PFSK-1 (cell line): ENCODE data around the gene BANF2.

Source experiments
- POLR2AphosphoS5 ChIP-seq: IDR thresholded peaks from 2 replicates; pipeline ENCODE4 v1.6.1; 2012; ENCODE audit warnings: low read depth, mild to moderate bottlenecking, control low read depth, low read length, moderate library complexity
- TAF1 ChIP-seq: IDR thresholded peaks from 2 replicates; pipeline ENCODE4 v1.6.1; 2012; ENCODE audit warnings: low read length, control low read depth, borderline replicate concordance; ENCODE audit not compliant: insufficient read depth
- TF ChIP-seq, protein P1 (sequence below), 2 experiments: IDR thresholded peaks; 2 replicates each; pipeline versions ENCODE4 v1.6.1 to v1.8.0; 2011 to 2012; ENCODE audit warnings: low read depth in 2 of 2, low read length in 2 of 2, control low read depth in 1 of 2, inconsistent platforms in 1 of 2, mild to moderate bottlenecking in 1 of 2, moderate library complexity in 1 of 2; ENCODE audit not compliant: insufficient read depth in 1 of 2

DNA sequence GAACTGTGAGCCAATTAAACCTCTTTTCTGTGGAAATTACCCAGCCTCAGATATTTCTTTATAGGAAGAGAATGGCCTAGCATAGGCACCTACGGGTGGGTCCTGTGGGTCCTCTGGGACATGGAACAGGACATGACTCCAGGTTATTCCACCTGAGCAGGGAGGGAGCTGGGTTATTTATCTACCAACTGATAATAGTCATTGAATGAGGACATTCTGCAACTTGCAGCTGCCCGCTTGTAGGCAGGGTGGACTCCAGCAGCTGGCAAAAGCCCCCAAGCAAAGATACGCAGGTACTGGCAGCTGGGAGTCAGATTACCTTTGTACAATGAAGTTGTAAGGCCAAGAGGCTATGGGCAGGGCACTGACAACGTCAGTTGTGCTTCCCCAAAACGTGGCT is 1.4 kb upstream of the BANF2 start:
- TF ChIP-seq POLR2AphosphoS5 (no peak), TAF1 (no peak)
- TF ChIP-seq, protein P1, sequence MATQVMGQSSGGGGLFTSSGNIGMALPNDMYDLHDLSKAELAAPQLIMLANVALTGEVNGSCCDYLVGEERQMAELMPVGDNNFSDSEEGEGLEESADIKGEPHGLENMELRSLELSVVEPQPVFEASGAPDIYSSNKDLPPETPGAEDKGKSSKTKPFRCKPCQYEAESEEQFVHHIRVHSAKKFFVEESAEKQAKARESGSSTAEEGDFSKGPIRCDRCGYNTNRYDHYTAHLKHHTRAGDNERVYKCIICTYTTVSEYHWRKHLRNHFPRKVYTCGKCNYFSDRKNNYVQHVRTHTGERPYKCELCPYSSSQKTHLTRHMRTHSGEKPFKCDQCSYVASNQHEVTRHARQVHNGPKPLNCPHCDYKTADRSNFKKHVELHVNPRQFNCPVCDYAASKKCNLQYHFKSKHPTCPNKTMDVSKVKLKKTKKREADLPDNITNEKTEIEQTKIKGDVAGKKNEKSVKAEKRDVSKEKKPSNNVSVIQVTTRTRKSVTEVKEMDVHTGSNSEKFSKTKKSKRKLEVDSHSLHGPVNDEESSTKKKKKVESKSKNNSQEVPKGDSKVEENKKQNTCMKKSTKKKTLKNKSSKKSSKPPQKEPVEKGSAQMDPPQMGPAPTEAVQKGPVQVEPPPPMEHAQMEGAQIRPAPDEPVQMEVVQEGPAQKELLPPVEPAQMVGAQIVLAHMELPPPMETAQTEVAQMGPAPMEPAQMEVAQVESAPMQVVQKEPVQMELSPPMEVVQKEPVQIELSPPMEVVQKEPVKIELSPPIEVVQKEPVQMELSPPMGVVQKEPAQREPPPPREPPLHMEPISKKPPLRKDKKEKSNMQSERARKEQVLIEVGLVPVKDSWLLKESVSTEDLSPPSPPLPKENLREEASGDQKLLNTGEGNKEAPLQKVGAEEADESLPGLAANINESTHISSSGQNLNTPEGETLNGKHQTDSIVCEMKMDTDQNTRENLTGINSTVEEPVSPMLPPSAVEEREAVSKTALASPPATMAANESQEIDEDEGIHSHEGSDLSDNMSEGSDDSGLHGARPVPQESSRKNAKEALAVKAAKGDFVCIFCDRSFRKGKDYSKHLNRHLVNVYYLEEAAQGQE (IDR thresholded peaks at IDR 0.05; ENCODE audit: insufficient read depth in 1 of 2, low read depth in 2 of 2, low read length in 2 of 2) = no peak
